ENCODE results near the gene CPEB3.

The CPEB3 gene

DNA sequence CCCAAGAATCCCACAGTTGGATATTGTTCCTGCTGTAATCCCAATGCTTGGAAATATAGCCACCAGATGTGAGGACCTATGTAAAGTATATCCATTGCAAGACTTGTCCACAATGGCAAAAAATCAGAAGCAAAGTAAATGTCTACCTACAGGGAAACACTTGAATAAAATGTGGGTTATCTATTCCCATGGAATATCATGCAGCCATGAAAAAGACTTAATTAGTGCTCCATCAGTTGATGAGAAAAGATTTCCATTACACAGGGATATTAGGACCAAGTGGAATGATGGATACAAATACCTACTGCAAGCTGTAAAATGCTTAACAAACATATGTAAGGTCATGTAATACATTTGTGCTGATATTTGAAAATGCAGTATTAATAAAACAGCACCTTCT lies 236.1 kb downstream of the CPEB3 start:
- DNase-seq (ENCODE audit: extremely low spot score) = no peak
- POLR2A ChIA-PET = no interaction called here
- CTCF ChIA-PET = no interaction called here
- TF ChIP-seq, protein P1, sequence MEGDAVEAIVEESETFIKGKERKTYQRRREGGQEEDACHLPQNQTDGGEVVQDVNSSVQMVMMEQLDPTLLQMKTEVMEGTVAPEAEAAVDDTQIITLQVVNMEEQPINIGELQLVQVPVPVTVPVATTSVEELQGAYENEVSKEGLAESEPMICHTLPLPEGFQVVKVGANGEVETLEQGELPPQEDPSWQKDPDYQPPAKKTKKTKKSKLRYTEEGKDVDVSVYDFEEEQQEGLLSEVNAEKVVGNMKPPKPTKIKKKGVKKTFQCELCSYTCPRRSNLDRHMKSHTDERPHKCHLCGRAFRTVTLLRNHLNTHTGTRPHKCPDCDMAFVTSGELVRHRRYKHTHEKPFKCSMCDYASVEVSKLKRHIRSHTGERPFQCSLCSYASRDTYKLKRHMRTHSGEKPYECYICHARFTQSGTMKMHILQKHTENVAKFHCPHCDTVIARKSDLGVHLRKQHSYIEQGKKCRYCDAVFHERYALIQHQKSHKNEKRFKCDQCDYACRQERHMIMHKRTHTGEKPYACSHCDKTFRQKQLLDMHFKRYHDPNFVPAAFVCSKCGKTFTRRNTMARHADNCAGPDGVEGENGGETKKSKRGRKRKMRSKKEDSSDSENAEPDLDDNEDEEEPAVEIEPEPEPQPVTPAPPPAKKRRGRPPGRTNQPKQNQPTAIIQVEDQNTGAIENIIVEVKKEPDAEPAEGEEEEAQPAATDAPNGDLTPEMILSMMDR (IDR thresholded peaks at IDR 0.05; ENCODE audit: control extremely low read depth, extremely low read depth, low read depth, missing control alignments) = no peak

DNA sequence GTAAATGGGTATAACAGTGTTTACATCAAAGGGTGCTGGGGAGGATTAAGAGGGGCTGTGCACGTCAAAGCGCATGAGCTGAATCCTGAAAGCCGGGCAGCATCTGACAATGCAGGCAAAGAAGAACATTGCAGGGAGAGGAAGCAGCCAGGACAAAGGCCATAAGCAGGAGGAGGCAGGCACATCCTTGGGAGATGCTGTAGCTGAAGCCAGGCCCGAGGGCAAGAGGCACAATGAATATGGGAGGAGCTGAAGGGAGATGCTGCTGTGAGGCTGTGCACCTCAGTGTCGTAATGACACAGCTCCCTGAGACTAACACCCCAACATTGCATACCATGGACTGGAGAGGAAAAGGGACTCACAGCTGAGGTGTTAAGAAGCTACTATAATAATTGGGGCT lies 238.1 kb downstream of the CPEB3 start:
- no peak for DNase-seq (ENCODE audit: extremely low spot score)
- TF ChIP-seq, protein P1 (IDR thresholded peaks at IDR 0.05; ENCODE audit: control extremely low read depth, extremely low read depth, low read depth, missing control alignments) = no peak
- CTCF ChIA-PET = interaction anchor here (1.1 to 1.3 kb wide), 3 partner anchors 9 to 23 kb away, joined by 3 to 4 read pairs (median 4); no protein-coding TSS in a partner anchor
- POLR2A ChIA-PET = no interaction called here

DNA sequence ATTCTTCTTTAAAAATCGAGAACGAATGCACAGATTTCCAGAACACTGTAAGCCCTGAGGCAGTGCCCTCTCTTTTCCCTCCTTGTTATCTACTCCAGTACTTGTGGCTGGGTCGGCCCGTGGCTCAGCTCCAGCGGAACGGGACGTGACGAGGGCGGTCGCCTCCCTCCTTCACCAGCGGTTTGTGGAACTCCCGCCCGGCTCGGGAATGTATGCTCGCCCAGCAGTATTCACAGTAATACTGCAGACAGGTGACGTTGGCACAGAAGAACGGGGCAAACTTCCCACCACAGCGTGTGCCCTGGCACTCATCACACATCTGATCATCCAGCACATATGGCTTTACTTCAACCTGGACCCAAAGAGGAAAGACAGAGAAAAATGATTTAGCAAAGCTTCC lies 238.8 kb downstream of the CPEB3 start:
- no peak for DNase-seq (ENCODE audit: extremely low spot score)
- ChIA-PET POLR2A (no interaction called here), CTCF (interaction anchor here (1.1 to 1.8 kb wide), 3 partner anchors 9 to 23 kb away, joined by 3 to 5 read pairs (median 4); no protein-coding TSS in a partner anchor)
- TF ChIP-seq, protein P1 (IDR thresholded peaks at IDR 0.05; ENCODE audit: control extremely low read depth, extremely low read depth, low read depth, missing control alignments) = no peak

DNA sequence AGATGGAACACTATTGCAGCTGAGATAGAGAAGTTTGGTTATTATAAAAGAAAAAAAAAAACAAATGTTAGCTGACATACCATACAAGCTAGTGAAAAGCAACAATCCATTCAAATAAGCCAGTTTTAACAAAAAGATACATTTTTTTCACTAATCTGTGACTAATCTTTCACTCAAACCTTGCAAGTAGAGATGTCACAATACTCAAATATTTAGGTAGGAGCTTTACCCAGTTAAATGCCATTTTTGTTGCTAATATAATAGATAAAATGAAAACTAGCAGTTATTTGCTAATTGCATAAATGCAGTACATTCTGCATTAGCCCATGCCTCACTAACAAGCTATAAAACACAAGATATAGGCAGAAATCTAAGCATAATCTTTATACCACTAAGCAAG lies 243.7 kb downstream of the CPEB3 start:
- POLR2A ChIA-PET = no interaction called here
- TF ChIP-seq, protein P1 (IDR thresholded peaks at IDR 0.05; ENCODE audit: control extremely low read depth, extremely low read depth, low read depth, missing control alignments) = no peak
- DNase-seq (ENCODE audit: extremely low spot score) = no peak
- CTCF ChIA-PET = interaction anchor here (1.3 kb wide), 1 partner anchor 38 kb away, joined by 4 read pairs; no protein-coding TSS in a partner anchor

DNA sequence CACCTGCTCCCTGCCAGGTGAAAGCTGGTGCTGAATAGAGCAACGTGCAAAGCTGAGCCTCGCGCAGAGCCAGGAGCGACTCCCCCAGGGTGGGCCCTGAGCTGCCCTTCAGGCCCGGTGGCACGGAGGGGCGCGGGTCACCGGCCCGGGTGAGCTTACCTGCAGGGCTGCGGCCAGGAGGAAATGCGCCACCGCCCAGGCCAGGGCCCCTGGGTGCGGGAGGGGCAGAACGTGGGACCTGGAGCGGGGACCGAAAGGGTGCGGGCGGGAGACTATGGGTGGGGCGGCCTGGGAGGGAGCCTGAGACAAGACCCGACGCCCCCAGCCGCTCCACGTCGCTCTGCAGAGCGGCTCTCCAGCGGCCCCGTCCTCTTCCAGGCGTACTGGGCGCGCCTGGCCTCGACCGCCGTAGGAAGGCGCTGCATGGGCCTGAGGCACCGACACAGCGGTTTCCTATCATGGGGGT lies 245.2 kb downstream of the CPEB3 start:
- ChIA-PET POLR2A (no interaction called here), CTCF (interaction anchor here (1.4 kb wide), 1 partner anchor 20 kb away, joined by 6 read pairs; no protein-coding TSS in a partner anchor)
- TF ChIP-seq, protein P1 (IDR thresholded peaks at IDR 0.05; ENCODE audit: control extremely low read depth, extremely low read depth, low read depth, missing control alignments) = no peak
- DNase-seq (ENCODE audit: extremely low spot score) = no peak

DNA sequence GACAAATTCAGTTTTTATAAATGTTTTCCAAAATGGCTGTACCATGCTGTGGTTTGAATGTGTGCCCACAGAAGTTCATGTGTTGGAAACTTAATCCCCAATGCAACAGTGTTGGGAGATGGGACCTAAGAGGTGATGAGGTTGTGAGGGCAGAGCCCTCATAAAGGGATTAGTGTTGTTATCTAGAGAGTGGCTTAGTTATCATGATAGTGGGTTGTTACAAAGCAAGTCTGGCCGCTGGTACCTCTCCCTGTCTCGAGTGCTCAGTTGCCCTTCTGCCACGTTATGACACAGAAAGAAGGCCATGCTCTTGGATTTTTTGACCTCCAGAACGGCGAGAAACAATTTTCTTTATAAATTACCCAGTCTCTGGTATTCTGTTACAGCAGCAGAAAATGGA lies 248.3 kb downstream of the CPEB3 start:
- CTCF ChIA-PET = no interaction called here
- TF ChIP-seq, protein P1 (IDR thresholded peaks at IDR 0.05; ENCODE audit: control extremely low read depth, extremely low read depth, low read depth, missing control alignments) = no peak
- no peak for DNase-seq (ENCODE audit: extremely low spot score)
- POLR2A ChIA-PET = no interaction called here
